Activated CD8-positive, alpha-beta T cell treated with anti-CD3 and anti-CD28 coated beads for 36 hours (primary cell): ENCODE results near the gene CDC25B. TPM values are rescaled to one million over a fixed set of nuclear protein-coding genes. Genes with fewer than 3 reads are reported as not detected.
A peak's percentile ranks its signal among the peaks of the same experiment; 100 is the strongest.

Source experiments
- ATAC-seq: fragments of 200-7000 bp; cut with Tn5 transposase; one replicate; pipeline ENCODE4 v1.10.0; 2021; ENCODE audit warnings: mild to moderate bottlenecking, moderate library complexity
- CTCF ChIA-PET: fragments of 350-600 bp; sonication (Branson Sonifier 250); formaldehyde crosslinking; loops from one replicate; lab custom pipeline; 2021; ENCODE audit warnings: antibody characterized with exemption; lab: Charles Lee
- POLR2A ChIA-PET: fragments of 350-600 bp; sonication (Branson Sonifier 250); formaldehyde crosslinking; loops from one replicate; lab custom pipeline; 2021; ENCODE audit warnings: antibody characterized with exemption; lab: Charles Lee
- DNase-seq: peaks from one replicate; pipeline ENCODE4 v3.0.0-alpha.2; 2020
- H3K27ac Mint-ChIP-seq: one replicate; pipeline ENCODE4 v1.8.0; 2021; ENCODE audit warnings: mild to moderate bottlenecking, mixed read lengths
- H3K27me3 Mint-ChIP-seq: one replicate; pipeline ENCODE4 v1.8.0; 2021; ENCODE audit warnings: mixed read lengths
- H3K36me3 Mint-ChIP-seq: one replicate; pipeline ENCODE4 v1.8.0; 2021; ENCODE audit warnings: low read depth, mixed read lengths
- H3K4me1 Mint-ChIP-seq: one replicate; pipeline ENCODE4 v1.8.0; 2021; ENCODE audit warnings: low read depth, mixed read lengths
- H3K4me3 Mint-ChIP-seq: one replicate; pipeline ENCODE4 v1.8.0; 2021; ENCODE audit warnings: mild to moderate bottlenecking, moderate library complexity, mixed read lengths
- H3K9me3 Mint-ChIP-seq: one replicate; pipeline ENCODE4 v1.8.0; 2021; ENCODE audit warnings: mixed read lengths
- intact Hi-C: fragments of 100-400 bp; cut with micrococcal nuclease; formaldehyde crosslinking; loops from one replicate; pipeline ENCODE4 v1.10.0; 2022
- total RNA-seq, 2 experiments: library from RNA; stranded (reverse); gene quantifications; one replicate each; pipeline ENCODE4 v1.2.3, GENCODE V29; 2021
- TF ChIP-seq, protein P1 (sequence below): fragments of 200-600 bp; IDR thresholded peaks from one replicate; pipeline ENCODE4 v1.8.0; 2022; ENCODE audit warnings: antibody characterized with exemption, mild to moderate bottlenecking

CDC25B gene
- total RNA-seq, 2 experiments from 2014 or later = 66.9 to 67.1 TPM

- Mint-ChIP-seq H3K4me1 (peaks cover 12% of the 10 kb centered on the region), H3K36me3 (peaks cover 3% of the 10 kb centered on the region), H3K27me3 (peaks cover under 1% of the 10 kb centered on the region), H3K27ac (no peak overlapping the region), H3K4me3 (no peak overlapping the region), H3K9me3 (no peaks in the 10 kb centered on the region)
- ChIA-PET CTCF (interaction anchor here (0.6 to 2.5 kb wide), 12 partner anchors 10 to 231 kb away, joined by 3 to 8 read pairs (median 3); no protein-coding TSS in a partner anchor), POLR2A (interaction anchor here (2.1 kb wide), 1 partner anchor 18 kb away, joined by 6 read pairs; the partner anchor contains the start of gene ADISSP)
- DNase-seq (peak; percentile 41), ATAC-seq (peak; percentile 31)
- TF ChIP-seq, protein P1, sequence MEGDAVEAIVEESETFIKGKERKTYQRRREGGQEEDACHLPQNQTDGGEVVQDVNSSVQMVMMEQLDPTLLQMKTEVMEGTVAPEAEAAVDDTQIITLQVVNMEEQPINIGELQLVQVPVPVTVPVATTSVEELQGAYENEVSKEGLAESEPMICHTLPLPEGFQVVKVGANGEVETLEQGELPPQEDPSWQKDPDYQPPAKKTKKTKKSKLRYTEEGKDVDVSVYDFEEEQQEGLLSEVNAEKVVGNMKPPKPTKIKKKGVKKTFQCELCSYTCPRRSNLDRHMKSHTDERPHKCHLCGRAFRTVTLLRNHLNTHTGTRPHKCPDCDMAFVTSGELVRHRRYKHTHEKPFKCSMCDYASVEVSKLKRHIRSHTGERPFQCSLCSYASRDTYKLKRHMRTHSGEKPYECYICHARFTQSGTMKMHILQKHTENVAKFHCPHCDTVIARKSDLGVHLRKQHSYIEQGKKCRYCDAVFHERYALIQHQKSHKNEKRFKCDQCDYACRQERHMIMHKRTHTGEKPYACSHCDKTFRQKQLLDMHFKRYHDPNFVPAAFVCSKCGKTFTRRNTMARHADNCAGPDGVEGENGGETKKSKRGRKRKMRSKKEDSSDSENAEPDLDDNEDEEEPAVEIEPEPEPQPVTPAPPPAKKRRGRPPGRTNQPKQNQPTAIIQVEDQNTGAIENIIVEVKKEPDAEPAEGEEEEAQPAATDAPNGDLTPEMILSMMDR = peak; percentile 70
- intact Hi-C loops = no loop called here
Observed at GRCh38 chr20:3749689-3750531, 46.2 kb upstream of the CDC25B start.

GRCh38 chr20:3751305-3751674, 44.8 kb upstream of the CDC25B start:
- ChIA-PET CTCF (interaction anchor here (0.9 to 2.5 kb wide), 9 partner anchors 10 to 334 kb away, joined by 3 to 8 read pairs (median 4); no protein-coding TSS in a partner anchor), POLR2A (interaction anchor here (0.6 to 2.1 kb wide), 3 partner anchors 13 to 45 kb away, joined by 3 to 6 read pairs (median 3); partner anchors contain the start of genes ADISSP and CDC25B)
- Mint-ChIP-seq H3K36me3 (peaks cover 3% of the 10 kb centered on the region), H3K27me3 (no peaks in the 10 kb centered on the region), H3K4me1 (peaks cover 8% of the 10 kb centered on the region), H3K9me3 (no peaks in the 10 kb centered on the region), H3K4me3 (no peak overlapping the region), H3K27ac (no peak overlapping the region)
- intact Hi-C loops = no loop called here
- DNase-seq (no peak), ATAC-seq (no peak)
- TF ChIP-seq, protein P1 = no peak

DNA sequence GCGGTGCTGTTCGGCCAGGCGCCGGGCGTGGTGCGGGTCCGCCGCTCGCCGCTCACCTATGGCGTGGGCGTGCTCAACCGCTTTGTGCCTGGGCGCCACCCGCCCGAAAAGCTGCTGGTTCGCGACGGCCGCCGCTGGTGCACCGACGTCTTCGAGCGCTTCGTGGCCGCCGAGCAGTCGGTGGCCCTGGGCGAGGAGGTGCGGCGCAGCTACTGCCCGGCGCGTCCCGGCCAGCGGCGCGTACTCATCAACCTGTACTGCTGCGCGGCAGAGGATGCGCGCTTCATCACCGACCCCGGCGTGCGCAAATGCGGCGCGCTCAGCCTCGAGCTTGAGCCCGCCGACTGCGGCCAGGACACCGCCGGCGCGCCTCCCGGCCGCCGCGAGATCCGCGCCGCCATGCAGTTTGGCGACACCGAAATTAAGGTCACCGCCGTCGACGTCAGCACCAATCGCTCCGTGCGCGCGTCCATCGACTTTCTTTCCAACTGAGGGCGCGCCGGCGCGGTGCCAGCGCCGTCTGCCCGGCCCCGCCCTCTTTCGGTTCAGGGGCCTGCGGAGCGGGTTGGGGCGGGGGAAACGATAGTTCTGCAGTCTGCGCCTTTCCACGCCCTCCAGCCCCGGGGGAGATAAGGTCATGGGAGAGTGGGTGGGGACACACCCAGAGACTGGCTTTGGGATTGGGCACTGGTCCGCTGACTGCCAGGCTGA, 44.3 kb upstream of the CDC25B start:
- peak; percentile 73 for ATAC-seq
- no peaks in the 10 kb centered on the region for H3K27me3 Mint-ChIP-seq
- POLR2A ChIA-PET = interaction anchor here (1.4 to 2.1 kb wide), 3 partner anchors 16 to 44 kb away, joined by 3 to 6 read pairs (median 4); partner anchors contain the start of genes ADISSP and CDC25B
- TF ChIP-seq, protein P1 = no peak
- peak overlapping the region; percentile 29 for H3K4me3 Mint-ChIP-seq
- no peaks in the 10 kb centered on the region for H3K9me3 Mint-ChIP-seq
- peak; percentile 55 for DNase-seq
- CTCF ChIA-PET = interaction anchor here (1.1 to 2.5 kb wide), 10 partner anchors 10 to 333 kb away, joined by 3 to 24 read pairs (median 5); partner anchors contain the start of gene ADISSP
- peaks cover 8% of the 10 kb centered on the region for H3K4me1 Mint-ChIP-seq
- intact Hi-C loops = no loop called here
- peaks cover 6% of the 10 kb centered on the region for H3K36me3 Mint-ChIP-seq
- H3K27ac Mint-ChIP-seq = no peak overlapping the region

DNA sequence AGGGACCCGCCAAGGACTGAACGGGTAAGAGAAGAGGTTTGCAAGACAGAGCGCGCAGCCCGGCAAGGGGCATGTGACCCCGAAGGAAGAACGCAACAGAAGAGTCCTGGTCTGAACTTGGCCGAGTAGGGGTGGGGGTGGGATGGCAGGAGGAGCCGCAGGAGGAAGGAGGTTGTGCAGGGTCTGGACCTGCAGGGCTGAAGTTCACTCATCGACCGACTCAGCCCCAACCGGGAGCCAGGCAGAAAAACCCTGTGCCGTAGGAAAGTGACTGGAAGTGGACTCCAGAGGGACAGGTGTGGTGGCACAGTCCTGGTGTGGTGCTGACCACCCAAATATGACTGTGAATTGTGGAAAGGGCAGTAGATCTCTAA, 43.7 kb upstream of the CDC25B start:
- Mint-ChIP-seq H3K4me3 (peak overlapping the region; percentile 29), H3K36me3 (peaks cover 7% of the 10 kb centered on the region), H3K9me3 (no peaks in the 10 kb centered on the region), H3K27me3 (no peaks in the 10 kb centered on the region), H3K27ac (no peak overlapping the region), H3K4me1 (peaks cover 8% of the 10 kb centered on the region)
- POLR2A ChIA-PET = interaction anchor here (1.4 to 1.7 kb wide), 2 partner anchors 15 to 44 kb away, joined by 3 to 4 read pairs; partner anchors contain the start of genes ADISSP and CDC25B
- CTCF ChIA-PET = interaction anchor here (0.7 to 2.5 kb wide), 12 partner anchors 8 to 333 kb away, joined by 3 to 24 read pairs (median 4); partner anchors contain the start of gene ADISSP
- intact Hi-C loops = no loop called here
- ATAC-seq (no peak), DNase-seq (no peak)
- TF ChIP-seq, protein P1 = no peak
